ENCODE measurements around the gene USF2. TPM values are rescaled to one million over a fixed set of nuclear protein-coding genes. Genes with fewer than 3 reads are reported as not detected.

Gene USF2
- total and polyA plus RNA-seq, 10 of the 15 experiments (the other 5 are each of a cell fraction or from before 2014, with no cell fraction given) = 0.56 to 157 (median 65.5) TPM

DNA sequence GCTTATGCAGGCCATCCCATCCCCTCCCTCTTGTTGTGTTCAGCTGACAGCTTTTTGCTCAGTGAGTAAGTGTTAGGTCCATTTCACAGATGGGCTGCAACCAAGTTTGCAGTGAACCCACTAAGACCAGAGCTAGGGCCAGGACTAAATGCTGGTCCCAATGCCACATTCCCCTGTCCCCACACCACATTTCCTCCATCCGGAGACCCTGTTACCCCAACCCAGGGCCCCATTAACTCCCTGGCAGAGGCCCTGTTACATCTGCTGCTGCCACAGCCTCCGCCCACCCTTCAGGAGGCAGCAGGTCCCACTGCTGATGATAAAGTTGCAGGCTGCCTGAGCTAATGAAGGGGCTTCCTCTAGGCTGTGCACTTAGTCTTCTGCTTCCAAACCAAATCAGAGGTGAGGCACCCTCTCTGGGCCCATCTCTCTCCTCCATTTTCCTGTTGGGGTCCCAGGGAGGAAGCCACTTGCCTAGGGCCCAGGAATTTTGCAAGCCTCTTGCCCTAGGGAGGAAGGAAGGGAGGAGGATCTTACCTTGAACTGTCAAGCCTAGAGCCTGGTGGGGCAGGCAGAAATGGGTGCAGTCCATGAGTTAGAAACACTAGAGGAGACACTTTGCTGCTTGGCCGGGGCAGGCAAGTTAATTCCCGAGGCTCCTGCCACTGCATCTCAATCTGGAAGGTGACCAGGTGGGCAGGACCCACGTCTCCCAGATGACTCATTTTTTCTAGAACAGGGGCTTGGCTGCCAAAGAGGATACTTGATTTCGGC, 3.4 kb upstream of the USF2 start:
- BruUV-seq (replicated peaks) = no TSS peak
- FAIRE-seq (no peak), DNase-seq (ENCODE audit: low read depth, low spot score) (no peak), ATAC-seq (no peak)
- ChIA-PET POLR2A (interaction anchor here (1.1 to 1.6 kb wide), 2 partner anchors 10 to 111 kb away, joined by 3 to 4 read pairs; partner anchors contain the start of gene FXYD5), SMC1A (ENCODE audit: uncharacterized antibody, unreplicated experiment) (interaction anchor here (0.9 to 1.2 kb wide), 2 partner anchors 10 to 23 kb away, joined by 3 read pairs; no protein-coding TSS in a partner anchor), CTCF (interaction anchor here (0.7 to 3.5 kb wide), 3 partner anchors 24 to 124 kb away, joined by 3 to 33 read pairs (median 3); no protein-coding TSS in a partner anchor), RAD21 (ENCODE audit: unreplicated experiment) (interaction anchor here (1.1 to 2.2 kb wide), 3 partner anchors 9 to 124 kb away, joined by 3 to 8 read pairs (median 6); no protein-coding TSS in a partner anchor)
- Histone ChIP-seq H3K9me3 (replicated peaks; ENCODE audit: control insufficient read depth, insufficient read depth, low read length) (no peaks in the 10 kb centered on the region), H4K20me1 (ENCODE audit: control insufficient read depth, insufficient read depth) (no peaks in the 10 kb centered on the region), H3K4me1 (ENCODE audit: control insufficient read depth, insufficient read depth, low read length) (peaks cover 2% of the 10 kb centered on the region), H3K79me2 (ENCODE audit: control insufficient read depth, insufficient read depth, low read length) (peaks cover 27% of the 10 kb centered on the region), H2AFZ (ENCODE audit: control insufficient read depth, low read depth, low read length) (no peak overlapping the region), H3K36me3 (ENCODE audit: control insufficient read depth in 2 of 2, insufficient read depth in 2 of 2, low read length in 1 of 2) (peaks cover 8 to 15% of the 10 kb centered on the region in 2 experiments; a peak in 3 of 4 replicates), H3K27ac (ENCODE audit: control insufficient read depth, insufficient read depth) (no peak overlapping the region), H3K4me2 (ENCODE audit: control insufficient read depth, insufficient read depth) (no peak overlapping the region), H3K9ac (ENCODE audit: control insufficient read depth, insufficient read depth, low read length) (no peak overlapping the region), H3K27me3 (replicated peaks in 1 of 2; ENCODE audit: control insufficient read depth in 2 of 2, insufficient read depth in 2 of 2, low read length in 1 of 2) (no peaks in the 10 kb centered on the region), H3K4me3 (no peak overlapping the region)
- intact Hi-C loops (cut with micrococcal nuclease; ENCODE audit: unreplicated experiment) (loop anchor here (5.0 to 10.0 kb wide), 2 partner anchors 82 to 229 kb away; partner anchors contain the start of genes FFAR1 and KRTDAP), in situ Hi-C loops (cut with MboI) (no loop called here)
- 82% methylated on average over 6 of the region's 6 CpGs for WGBS (ENCODE audit: insufficient coverage, insufficient replicate concordance, low lambda C conversion rate, missing lambda C conversion rate)
- TF ChIP-seq IRF4 (IDR thresholded peaks at IDR 0.05; ENCODE audit: low read depth, low read length) = no peak
- TF ChIP-seq WRNIP1 (IDR thresholded peaks at IDR 0.05; ENCODE audit: borderline replicate concordance, low read depth, low read length) = no peak
- peak; percentile 44; the same call in 1 of the 2 replicates for TF ChIP-seq POLR2A (IDR thresholded peaks at IDR 0.05; ENCODE audit: low read depth, low read length)

DNA sequence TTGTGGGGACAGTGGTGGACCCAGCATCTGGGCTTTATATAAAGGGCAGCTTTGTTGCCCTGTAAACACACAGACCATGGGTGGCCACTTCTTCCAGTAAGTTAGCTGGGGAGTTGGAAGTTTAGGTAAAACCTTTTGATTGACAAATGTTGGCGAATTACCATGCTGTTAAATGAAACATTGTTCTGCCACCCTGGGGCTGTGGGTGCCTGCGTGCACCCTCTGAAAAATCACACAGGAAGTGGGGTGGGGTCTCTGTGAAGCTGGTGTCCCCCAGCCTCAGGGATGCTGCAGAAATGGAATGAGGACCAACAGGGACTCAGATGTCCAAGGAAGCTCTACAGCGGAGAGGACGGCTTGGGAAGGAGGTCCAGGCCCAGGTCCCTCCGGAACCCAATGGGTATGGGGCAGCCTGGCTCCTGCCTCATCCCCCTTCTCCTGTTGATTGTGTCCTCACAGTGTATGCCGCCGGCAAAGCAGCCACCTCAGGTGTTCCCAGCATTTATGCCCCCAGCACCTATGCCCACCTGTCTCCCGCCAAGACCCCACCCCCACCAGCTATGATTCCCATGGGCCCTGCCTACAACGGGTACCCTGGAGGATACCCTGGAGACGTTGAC, 2.8 kb upstream of the USF2 start:
- Histone ChIP-seq H3K36me3 (ENCODE audit: control insufficient read depth in 2 of 2, insufficient read depth in 2 of 2, low read length in 1 of 2) (peaks cover 11 to 21% of the 10 kb centered on the region in 2 experiments; a peak in 3 of 4 replicates), H3K27me3 (replicated peaks in 1 of 2; ENCODE audit: control insufficient read depth in 2 of 2, insufficient read depth in 2 of 2, low read length in 1 of 2) (no peaks in the 10 kb centered on the region), H3K4me2 (ENCODE audit: control insufficient read depth, insufficient read depth) (peak overlapping the region; percentile 92; the same call in 1 of the 2 replicates), H3K79me2 (ENCODE audit: control insufficient read depth, insufficient read depth, low read length) (peaks cover 28% of the 10 kb centered on the region), H3K9me3 (replicated peaks; ENCODE audit: control insufficient read depth, insufficient read depth, low read length) (no peaks in the 10 kb centered on the region), H3K4me1 (ENCODE audit: control insufficient read depth, insufficient read depth, low read length) (peaks cover 6% of the 10 kb centered on the region), H3K9ac (ENCODE audit: control insufficient read depth, insufficient read depth, low read length) (no peak overlapping the region), H3K27ac (ENCODE audit: control insufficient read depth, insufficient read depth) (no peak overlapping the region), H2AFZ (ENCODE audit: control insufficient read depth, low read depth, low read length) (no peak overlapping the region), H4K20me1 (ENCODE audit: control insufficient read depth, insufficient read depth) (no peaks in the 10 kb centered on the region), H3K4me3 (no peak overlapping the region)
- ChIA-PET RAD21 (ENCODE audit: unreplicated experiment) (interaction anchor here (0.7 to 1.3 kb wide), 3 partner anchors 15 to 88 kb away, joined by 3 to 6 read pairs (median 3); no protein-coding TSS in a partner anchor), CTCF (interaction anchor here (0.6 to 3.5 kb wide), 3 partner anchors 29 to 282 kb away, joined by 3 to 33 read pairs (median 3); no protein-coding TSS in a partner anchor), POLR2A (interaction anchor here (0.6 to 1.6 kb wide), 4 partner anchors 9 to 112 kb away, joined by 3 to 6 read pairs (median 4); partner anchors contain the start of gene FXYD5), SMC1A (ENCODE audit: uncharacterized antibody, unreplicated experiment) (interaction anchor here (0.9 to 1.2 kb wide), 3 partner anchors 11 to 326 kb away, joined by 3 read pairs; no protein-coding TSS in a partner anchor)
- in situ Hi-C loops (cut with MboI) = no loop called here
- TF ChIP-seq PML (IDR thresholded peaks at IDR 0.05; ENCODE audit: low read length) (0 out of 2 replicates have a peak, but pooled peaks have one; percentile 22), SKIL (IDR thresholded peaks at IDR 0.05; ENCODE audit: low read depth, poor library complexity, severe bottlenecking) (no peak)
- FAIRE-seq = no peak
- WGBS (ENCODE audit: insufficient coverage, insufficient replicate concordance, low lambda C conversion rate, missing lambda C conversion rate) = 84% methylated on average over 10 of the region's 10 CpGs
- no peak for DNase-seq (ENCODE audit: low read depth, low spot score)
- BruUV-seq (replicated peaks) = no TSS peak
- ATAC-seq = no peak
- intact Hi-C loops (cut with micrococcal nuclease; ENCODE audit: unreplicated experiment) = loop anchor here (5.0 to 10.0 kb wide), 2 partner anchors 81 to 229 kb away; partner anchors contain the start of genes FFAR1 and KRTDAP
